ENCODE measurements around the gene DDC. TPM values are rescaled to one million over a fixed set of nuclear protein-coding genes. Genes with fewer than 3 reads are reported as not detected.
"Not testable (repeated sequence)": the region's sequence is repeated elsewhere in the genome, so short reads cannot be mapped to it uniquely, and the experiment has no call there.

DDC gene
- total and polyA plus RNA-seq, 2 donors from 2014 or later: 7.8 to 257 TPM

DNA sequence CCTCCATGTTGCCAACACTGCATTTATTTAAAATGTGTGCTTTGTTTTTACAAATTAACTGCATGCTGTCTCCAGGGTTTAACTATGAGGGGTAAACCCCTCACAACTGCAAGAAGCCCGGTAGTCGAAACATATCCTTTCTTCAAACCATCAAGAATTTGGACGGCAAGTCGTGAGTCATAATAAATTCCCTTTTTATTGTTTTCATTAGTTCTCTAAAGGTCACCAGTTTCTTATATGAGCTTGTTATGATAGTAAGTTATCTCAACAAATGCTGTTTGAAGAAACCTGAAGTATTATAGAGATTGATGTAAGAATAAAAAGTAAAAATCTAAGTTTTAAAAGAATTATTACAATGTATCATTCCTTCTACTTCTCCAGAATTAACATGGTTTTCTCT is 102.8 kb downstream of the DDC start:
- Histone ChIP-seq H3K36me3 (ENCODE audit: control insufficient read depth in 2 of 3, insufficient read depth in 3 of 3, low read length in 3 of 3) (peaks cover 0 to 13% (median 0%) of the 10 kb centered on the region in 3 donors), H3K27me3 (ENCODE audit: control insufficient read depth, insufficient read depth, low read length) (no peaks in the 10 kb centered on the region), H3K9ac (ENCODE audit: low read length in 3 of 3) (no peak overlapping the region), H3K4me3 (ENCODE audit: low read length in 3 of 3) (no peak overlapping the region), H3K4me1 (ENCODE audit: control insufficient read depth in 2 of 3, insufficient read depth in 2 of 3, low read depth in 1 of 3, low read length in 3 of 3) (no peaks in the 10 kb centered on the region), H3K27ac (ENCODE audit: low read depth in 2 of 2, low read length in 2 of 2) (no peak overlapping the region), H3K9me3 (ENCODE audit: control insufficient read depth in 2 of 3, insufficient read depth in 1 of 3, low read length in 3 of 3) (no peaks in the 10 kb centered on the region)
- FAIRE-seq (no peak), DNase-seq (no peak)
- TF ChIP-seq CTCF (IDR thresholded peaks at IDR 0.05; ENCODE audit: borderline replicate concordance, extremely low read depth, insufficient read depth): no peak
- intact Hi-C loops (cut with DNase I): loop anchor here (10.0 kb wide), 1 partner anchor 682 kb away; no protein-coding TSS in a partner anchor

- no peak overlapping the region for H3K4me3 ChIP-seq (ENCODE audit: low read length in 3 of 3)
- peaks cover 0 to 13% (median 0%) of the 10 kb centered on the region in 3 donors for H3K36me3 ChIP-seq (ENCODE audit: control insufficient read depth in 2 of 3, insufficient read depth in 3 of 3, low read length in 3 of 3)
- FAIRE-seq: no peak
- no peak for TF ChIP-seq CTCF (IDR thresholded peaks at IDR 0.05; ENCODE audit: borderline replicate concordance, extremely low read depth, insufficient read depth)
- intact Hi-C loops (cut with DNase I): loop anchor here (10.0 kb wide), 1 partner anchor 683 kb away; no protein-coding TSS in a partner anchor
- H3K27me3 ChIP-seq (ENCODE audit: control insufficient read depth, insufficient read depth, low read length): no peaks in the 10 kb centered on the region
- no peak for DNase-seq
- no peak overlapping the region for H3K27ac ChIP-seq (ENCODE audit: low read depth in 2 of 2, low read length in 2 of 2)
- H3K9ac ChIP-seq (ENCODE audit: low read length in 3 of 3): no peak overlapping the region
- H3K9me3 ChIP-seq (ENCODE audit: control insufficient read depth in 2 of 3, insufficient read depth in 1 of 3, low read length in 3 of 3): no peaks in the 10 kb centered on the region
- no peaks in the 10 kb centered on the region for H3K4me1 ChIP-seq (ENCODE audit: control insufficient read depth in 2 of 3, insufficient read depth in 2 of 3, low read depth in 1 of 3, low read length in 3 of 3)
Measured at GRCh38 chr7:50461695-50462094, 103.5 kb downstream of the DDC start.

DNA sequence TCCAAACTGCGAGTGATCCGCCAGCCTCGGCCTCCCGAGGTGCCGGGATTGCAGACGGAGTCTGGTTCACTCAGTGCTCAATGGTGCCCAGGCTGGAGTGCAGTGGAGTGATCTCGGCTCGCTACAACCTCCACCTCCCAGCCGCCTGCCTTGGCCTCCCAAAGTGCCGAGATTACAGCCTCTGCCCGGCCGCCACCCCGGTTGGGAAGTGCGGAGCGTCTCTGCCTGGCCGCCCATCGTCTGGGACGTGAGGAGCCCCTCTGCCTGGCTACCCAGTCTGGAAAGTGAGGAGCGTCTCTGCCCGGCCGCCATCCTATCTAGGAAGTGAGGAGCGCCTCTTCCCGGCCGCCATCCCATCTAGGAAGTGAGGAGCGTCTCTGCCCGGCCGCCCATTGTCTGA is 106.0 kb downstream of the DDC start:
- H3K9ac ChIP-seq (ENCODE audit: low read length in 3 of 3); intact Hi-C loops (cut with DNase I); H3K4me1 ChIP-seq (ENCODE audit: control insufficient read depth in 2 of 3, insufficient read depth in 2 of 3, low read depth in 1 of 3, low read length in 3 of 3); H3K9me3 ChIP-seq (ENCODE audit: control insufficient read depth in 2 of 3, insufficient read depth in 1 of 3, low read length in 3 of 3); H3K27ac ChIP-seq (ENCODE audit: low read depth in 2 of 2, low read length in 2 of 2); H3K4me3 ChIP-seq (ENCODE audit: low read length in 3 of 3); DNase-seq; H3K27me3 ChIP-seq (ENCODE audit: control insufficient read depth, insufficient read depth, low read length); H3K36me3 ChIP-seq (ENCODE audit: control insufficient read depth in 2 of 3, insufficient read depth in 3 of 3, low read length in 3 of 3); FAIRE-seq: not testable (repeated sequence)

DNA sequence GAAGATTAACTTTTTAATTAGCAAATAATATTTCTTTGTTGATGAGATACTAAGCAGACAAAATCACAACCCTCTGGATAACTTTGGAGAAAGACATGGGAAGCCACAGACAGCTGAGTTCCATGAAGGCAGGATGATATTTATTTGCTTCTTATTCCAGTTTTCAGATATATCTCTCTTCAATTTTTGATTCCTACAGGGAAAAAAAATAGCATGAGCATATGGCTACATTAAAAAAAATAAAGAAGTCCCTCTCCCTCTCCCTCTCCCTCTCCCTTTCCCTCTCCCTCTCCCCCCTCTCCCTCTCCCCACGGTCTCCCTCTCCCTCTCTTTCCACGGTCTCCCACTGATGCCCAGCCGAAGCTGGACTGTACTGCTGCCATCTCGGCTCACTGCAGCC is 106.6 kb downstream of the DDC start:
- DNase-seq; H3K36me3 ChIP-seq (ENCODE audit: control insufficient read depth in 2 of 3, insufficient read depth in 3 of 3, low read length in 3 of 3); H3K9ac ChIP-seq (ENCODE audit: low read length in 3 of 3); intact Hi-C loops (cut with DNase I); FAIRE-seq; H3K9me3 ChIP-seq (ENCODE audit: control insufficient read depth in 2 of 3, insufficient read depth in 1 of 3, low read length in 3 of 3); H3K4me3 ChIP-seq (ENCODE audit: low read length in 3 of 3); H3K4me1 ChIP-seq (ENCODE audit: control insufficient read depth in 2 of 3, insufficient read depth in 2 of 3, low read depth in 1 of 3, low read length in 3 of 3); H3K27ac ChIP-seq (ENCODE audit: low read depth in 2 of 2, low read length in 2 of 2); H3K27me3 ChIP-seq (ENCODE audit: control insufficient read depth, insufficient read depth, low read length): not testable (repeated sequence)

All from kidney (tissue), 14 donors.